Osteocyte (in vitro differentiated cells): ENCODE results near the gene SLC43A2. TPM values are rescaled to one million over a fixed set of nuclear protein-coding genes. Genes with fewer than 3 reads are reported as not detected.

Source experiments
- DNase-seq: peaks from one replicate; pipeline ENCODE4 v3.0.0; 2021; ENCODE audit warnings: mixed read lengths; ENCODE audit not compliant: unreplicated experiment; ENCODE audit errors: extremely low spot score
- H3K27ac Mint-ChIP-seq: one replicate; pipeline ENCODE4 v1.8.0; 2021; ENCODE audit warnings: mild to moderate bottlenecking, mixed read lengths; ENCODE audit not compliant: unreplicated experiment
- H3K27me3 Mint-ChIP-seq: one replicate; pipeline ENCODE4 v1.8.0; 2021; ENCODE audit warnings: mixed read lengths; ENCODE audit not compliant: unreplicated experiment
- H3K36me3 Mint-ChIP-seq: one replicate; pipeline ENCODE4 v1.8.0; 2021; ENCODE audit warnings: mixed read lengths; ENCODE audit not compliant: unreplicated experiment
- H3K4me1 Mint-ChIP-seq: one replicate; pipeline ENCODE4 v1.8.0; 2021; ENCODE audit warnings: mixed read lengths; ENCODE audit not compliant: unreplicated experiment
- H3K4me3 Mint-ChIP-seq: one replicate; pipeline ENCODE4 v1.8.0; 2021; ENCODE audit warnings: mild to moderate bottlenecking, moderate library complexity, mixed read lengths; ENCODE audit not compliant: unreplicated experiment
- H3K9me3 Mint-ChIP-seq: one replicate; pipeline ENCODE4 v1.8.0; 2021; ENCODE audit warnings: mixed read lengths; ENCODE audit not compliant: unreplicated experiment
- CTCF ChIP-seq: fragments of 200-600 bp; sonication (generic); IDR thresholded peaks from 2 replicates; pipeline ENCODE4 v1.5.0; 2021; ENCODE audit warnings: antibody characterized with exemption, mild to moderate bottlenecking, moderate library complexity
- total RNA-seq: library from RNA; stranded (reverse); gene quantifications from 2 replicates; pipeline ENCODE4 v1.2.1, GENCODE V29; 2021

SLC43A2 gene
- total RNA-seq, 1 donor from 2014 or later = 7.3 TPM

- DNase-seq = no peak
- H3K4me1 Mint-ChIP-seq = peaks cover 16% of the 10 kb centered on the region
- H3K4me3 Mint-ChIP-seq = peak overlapping the region; percentile 52
- H3K27me3 Mint-ChIP-seq = peaks cover 29% of the 10 kb centered on the region
- H3K27ac Mint-ChIP-seq = no peak overlapping the region
- H3K9me3 Mint-ChIP-seq = no peaks in the 10 kb centered on the region
- H3K36me3 Mint-ChIP-seq = no peaks in the 10 kb centered on the region
- TF ChIP-seq CTCF = no peak
These were observed 1.3 kb downstream of the SLC43A2 start for GRCh38 chr17:1627182-1627981.

- peak overlapping the region; percentile 64 for H3K27ac Mint-ChIP-seq
- no peaks in the 10 kb centered on the region for H3K36me3 Mint-ChIP-seq
- DNase-seq = no peak
- H3K9me3 Mint-ChIP-seq = no peaks in the 10 kb centered on the region
- no peak for TF ChIP-seq CTCF
- H3K4me1 Mint-ChIP-seq = peaks cover 17% of the 10 kb centered on the region
- H3K27me3 Mint-ChIP-seq = peaks cover 22% of the 10 kb centered on the region
- H3K4me3 Mint-ChIP-seq = peak overlapping the region; percentile 51
These were observed 2.3 kb downstream of the SLC43A2 start for GRCh38 chr17:1626333-1626732.

- peaks cover 18% of the 10 kb centered on the region for H3K4me1 Mint-ChIP-seq
- H3K36me3 Mint-ChIP-seq = no peaks in the 10 kb centered on the region
- H3K27ac Mint-ChIP-seq = no peak overlapping the region
- TF ChIP-seq CTCF = no peak
- H3K27me3 Mint-ChIP-seq = peaks cover 16% of the 10 kb centered on the region
- DNase-seq = no peak
- H3K4me3 Mint-ChIP-seq = no peak overlapping the region
- no peaks in the 10 kb centered on the region for H3K9me3 Mint-ChIP-seq
These were observed 3.1 kb downstream of the SLC43A2 start for GRCh38 chr17:1625581-1625980.

GRCh38 chr17:1625053-1625452, 3.6 kb downstream of the SLC43A2 start:
- Mint-ChIP-seq H3K27ac (no peak overlapping the region), H3K36me3 (no peaks in the 10 kb centered on the region), H3K9me3 (no peaks in the 10 kb centered on the region), H3K27me3 (peaks cover 12% of the 10 kb centered on the region), H3K4me1 (peaks cover 15% of the 10 kb centered on the region), H3K4me3 (no peak overlapping the region)
- no peak for DNase-seq
- TF ChIP-seq CTCF = no peak

GRCh38 chr17:1624650-1625049, 4.0 kb downstream of the SLC43A2 start:
- no peak overlapping the region for H3K27ac Mint-ChIP-seq
- no peak for DNase-seq
- H3K9me3 Mint-ChIP-seq = no peaks in the 10 kb centered on the region
- H3K27me3 Mint-ChIP-seq = peaks cover 12% of the 10 kb centered on the region
- H3K4me3 Mint-ChIP-seq = no peak overlapping the region
- TF ChIP-seq CTCF = no peak
- H3K4me1 Mint-ChIP-seq = peaks cover 13% of the 10 kb centered on the region
- no peaks in the 10 kb centered on the region for H3K36me3 Mint-ChIP-seq
